CD4-positive, CD25-positive, alpha-beta regulatory T cell (primary cell): ENCODE measurements around the gene RAB4A. TPM values are rescaled to one million over a fixed set of nuclear protein-coding genes. Genes with fewer than 3 reads are reported as not detected.
"Not testable (repeated sequence)": the region's sequence is repeated elsewhere in the genome, so short reads cannot be mapped to it uniquely, and the experiment has no call there.

ENCODE experiments used
- ATAC-seq, 2 donors: fragments of 150-1000 bp; cut with Tn5 transposase; one replicate each; pipeline ENCODE4 v1.10.0; 2021; ENCODE audit warnings: low read depth in 2 of 2, moderate number of reproducible peaks in 2 of 2, moderate library complexity in 1 of 2
- DNase-seq, 3 donors: peaks; one replicate each; pipeline versions ENCODE4 v3.0.0 to v3.0.0-alpha.2; 2012 to 2022; ENCODE audit warnings: mixed read lengths in 1 of 3
- H3K27ac ChIP-seq: one replicate; pipeline ENCODE4 v1.7.0; 2013; ENCODE audit warnings: mild to moderate bottlenecking, low read length; ENCODE audit not compliant: insufficient read depth, poor library complexity, severe bottlenecking
- H3K27me3 ChIP-seq: one replicate; pipeline ENCODE4 v1.7.0; 2013; ENCODE audit warnings: low read length; ENCODE audit not compliant: control insufficient read depth, insufficient read depth
- H3K36me3 ChIP-seq: one replicate; pipeline ENCODE4 v1.7.0; 2013; ENCODE audit warnings: mild to moderate bottlenecking, low read length, moderate library complexity; ENCODE audit not compliant: control insufficient read depth, insufficient read depth
- H3K4me1 ChIP-seq: 2 replicates; pipeline ENCODE4 v1.7.0; 2013; ENCODE audit warnings: mild to moderate bottlenecking, low read length; ENCODE audit not compliant: insufficient read depth, control insufficient read depth, poor library complexity, severe bottlenecking
- H3K4me3 ChIP-seq: one replicate; pipeline ENCODE4 v1.7.0; 2013; ENCODE audit warnings: low read depth, mild to moderate bottlenecking, low read length, moderate library complexity
- H3K9me3 ChIP-seq, 2 experiments: 1 replicate in 1 of 2; 2 replicates in 1 of 2; pipeline ENCODE4 v1.7.0; 2013; ENCODE audit warnings: low read length in 2 of 2, mild to moderate bottlenecking in 1 of 2, moderate library complexity in 1 of 2; ENCODE audit not compliant: control insufficient read depth in 2 of 2
- H3K27ac Mint-ChIP-seq, 3 donors: one replicate each; pipeline ENCODE4 v1.8.0; 2020 to 2022; ENCODE audit warnings: mild to moderate bottlenecking in 3 of 3, mixed read lengths in 3 of 3, moderate library complexity in 2 of 3
- H3K27me3 Mint-ChIP-seq: one replicate; pipeline ENCODE4 v1.8.0; 2022; ENCODE audit warnings: mild to moderate bottlenecking, mixed read lengths
- H3K36me3 Mint-ChIP-seq: one replicate; pipeline ENCODE4 v1.8.0; 2020; ENCODE audit warnings: mixed read lengths
- H3K4me1 Mint-ChIP-seq, 4 donors: one replicate each; pipeline ENCODE4 v1.8.0; 2020 to 2022; ENCODE audit warnings: mixed read lengths in 4 of 4, mild to moderate bottlenecking in 1 of 4
- H3K4me3 Mint-ChIP-seq, 4 donors: one replicate each; pipeline ENCODE4 v1.8.0; 2020 to 2022; ENCODE audit warnings: mild to moderate bottlenecking in 4 of 4, mixed read lengths in 4 of 4, moderate library complexity in 3 of 4
- H3K9me3 Mint-ChIP-seq, 7 donors: one replicate each; pipeline ENCODE4 v1.8.0; 2020 to 2022; ENCODE audit warnings: mixed read lengths in 7 of 7, mild to moderate bottlenecking in 3 of 7, moderate library complexity in 2 of 7
- polyA plus RNA-seq, 4 donors: library from polyadenylated mRNA; unstranded; fragments of 300-500 nt; fragmentation: Illumina TruSeq; gene quantifications; one replicate each; pipeline ENCODE4 v1.2.3, GENCODE V29; 2021
- total RNA-seq: library from RNA; stranded (reverse); gene quantifications from one replicate; pipeline ENCODE4 v1.2.3, GENCODE V29; 2022

The RAB4A gene
- total and polyA plus RNA-seq, 5 donors from 2014 or later, result 23.2 to 33.4 (median 24.6) TPM

DNA sequence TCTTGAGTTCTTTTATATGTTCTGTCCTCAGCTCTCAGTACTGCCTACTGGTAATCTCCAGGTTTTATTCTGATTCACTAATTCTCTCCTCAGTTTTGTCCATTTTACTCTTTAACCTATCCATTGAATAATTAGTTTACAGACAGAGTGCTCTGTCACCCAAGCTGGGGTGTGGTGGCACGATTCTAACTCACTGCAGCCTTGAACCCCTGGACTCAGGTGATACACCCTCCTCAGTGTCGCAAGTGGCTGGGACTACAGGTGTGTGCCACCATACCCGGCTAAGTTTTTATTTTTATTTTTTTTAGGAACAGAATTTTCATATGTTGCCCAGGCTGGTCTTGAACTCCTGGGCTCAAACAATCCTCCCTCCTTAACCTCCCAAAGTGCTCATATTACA lies 14.0 kb downstream of the RAB4A start:
- Mint-ChIP-seq H3K27ac (peak overlapping the region in 2 of 3 donors; percentile 3 to 59), H3K4me3 (peak overlapping the region in 1 of 4 donors; percentile 32), H3K36me3 (peaks cover 46% of the 10 kb centered on the region), H3K27me3 (no peaks in the 10 kb centered on the region), H3K4me1 (peaks cover 41 to 71% (median 55%) of the 10 kb centered on the region in 4 donors), H3K9me3 (peaks cover 0 to 3% (median 0%) of the 10 kb centered on the region in 7 donors)
- no peaks in the 10 kb centered on the region for H3K27me3 ChIP-seq
- no peak for ATAC-seq
- H3K4me3 ChIP-seq, result no peak overlapping the region
- H3K9me3 ChIP-seq, result no peaks in the 10 kb centered on the region
- H3K4me1 ChIP-seq, result peaks cover 29% of the 10 kb centered on the region
- H3K27ac ChIP-seq, result no peak overlapping the region
- H3K36me3 ChIP-seq, result peaks cover 9% of the 10 kb centered on the region
- no peak for DNase-seq

DNA sequence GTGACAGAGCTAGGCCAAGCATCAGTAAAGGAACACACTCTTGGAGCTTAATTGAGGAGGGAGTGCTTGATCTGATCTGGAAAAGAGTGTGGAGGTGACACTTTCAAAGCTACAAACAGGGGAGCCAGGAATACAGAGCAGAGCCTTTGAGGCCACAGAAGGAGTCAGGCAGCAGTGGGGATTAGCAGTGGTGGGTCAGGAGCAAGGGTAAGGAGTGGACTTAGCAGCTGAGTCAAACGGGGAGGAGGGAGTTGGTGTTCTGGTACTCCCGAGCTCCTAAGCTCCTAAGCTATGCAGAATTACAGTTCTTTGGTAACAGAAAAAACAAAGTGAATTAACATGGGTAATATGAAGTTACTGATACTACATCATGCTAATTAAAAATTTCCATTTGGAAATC lies 14.5 kb downstream of the RAB4A start:
- H3K27me3 ChIP-seq, result no peaks in the 10 kb centered on the region
- H3K36me3 ChIP-seq, result peaks cover 14% of the 10 kb centered on the region
- Mint-ChIP-seq H3K9me3 (peaks cover 0 to 3% (median 0%) of the 10 kb centered on the region in 7 donors), H3K36me3 (peaks cover 46% of the 10 kb centered on the region), H3K4me1 (peaks cover 37 to 66% (median 51%) of the 10 kb centered on the region in 4 donors), H3K27ac (peak overlapping the region; percentile 9 to 59 (median 57)), H3K4me3 (no peak overlapping the region), H3K27me3 (no peaks in the 10 kb centered on the region)
- no peak overlapping the region for H3K4me3 ChIP-seq
- no peaks in the 10 kb centered on the region for H3K9me3 ChIP-seq
- ATAC-seq, result no peak
- no peak for DNase-seq
- H3K27ac ChIP-seq, result no peak overlapping the region
- H3K4me1 ChIP-seq, result peaks cover 29% of the 10 kb centered on the region

DNA sequence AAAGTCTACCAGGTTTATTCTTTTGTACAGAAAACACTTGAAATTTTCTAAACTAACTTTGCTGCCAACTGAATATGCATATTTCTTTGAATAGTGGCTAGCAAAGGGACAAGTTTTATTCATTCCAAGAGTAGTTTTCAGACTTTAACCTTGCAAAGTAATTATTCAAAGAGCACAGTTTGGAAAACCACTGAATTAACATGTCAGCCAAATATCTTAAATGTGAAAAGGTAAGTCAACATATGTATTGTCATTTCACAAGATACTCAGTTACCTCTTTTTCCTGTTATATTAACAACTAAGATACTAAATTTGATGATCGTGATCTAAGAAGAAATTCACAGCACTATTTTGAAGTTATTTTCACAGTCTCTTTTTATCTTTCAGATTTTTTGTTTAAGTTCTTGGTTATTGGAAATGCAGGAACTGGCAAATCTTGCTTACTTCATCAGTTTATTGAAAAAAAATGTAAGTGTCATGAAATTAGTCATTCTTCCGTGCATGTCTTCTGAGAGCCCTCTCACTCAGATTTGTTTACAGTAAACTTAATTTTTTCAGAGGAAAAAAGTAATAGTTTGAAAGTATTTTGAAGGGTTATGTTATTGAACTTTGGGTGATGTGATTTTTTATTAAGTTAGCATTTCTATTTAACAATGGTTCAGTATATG lies 15.3 kb downstream of the RAB4A start:
- Mint-ChIP-seq H3K4me3 (peak overlapping the region in 3 of 4 donors; percentile 10 to 27 (median 16)), H3K9me3 (peaks cover 0 to 3% (median 0%) of the 10 kb centered on the region in 7 donors), H3K36me3 (peaks cover 51% of the 10 kb centered on the region), H3K4me1 (peaks cover 32 to 63% (median 46%) of the 10 kb centered on the region in 4 donors), H3K27ac (peak overlapping the region in 1 of 3 donors; percentile 94), H3K27me3 (no peaks in the 10 kb centered on the region)
- peaks cover 22% of the 10 kb centered on the region for H3K36me3 ChIP-seq
- no peaks in the 10 kb centered on the region for H3K27me3 ChIP-seq
- peak in 1 of 3 donors; percentile 57 for DNase-seq
- H3K4me3 ChIP-seq, result peak overlapping the region; percentile 4
- H3K9me3 ChIP-seq, result no peaks in the 10 kb centered on the region
- no peak overlapping the region for H3K27ac ChIP-seq
- peaks cover 22% of the 10 kb centered on the region for H3K4me1 ChIP-seq
- no peak for ATAC-seq

DNA sequence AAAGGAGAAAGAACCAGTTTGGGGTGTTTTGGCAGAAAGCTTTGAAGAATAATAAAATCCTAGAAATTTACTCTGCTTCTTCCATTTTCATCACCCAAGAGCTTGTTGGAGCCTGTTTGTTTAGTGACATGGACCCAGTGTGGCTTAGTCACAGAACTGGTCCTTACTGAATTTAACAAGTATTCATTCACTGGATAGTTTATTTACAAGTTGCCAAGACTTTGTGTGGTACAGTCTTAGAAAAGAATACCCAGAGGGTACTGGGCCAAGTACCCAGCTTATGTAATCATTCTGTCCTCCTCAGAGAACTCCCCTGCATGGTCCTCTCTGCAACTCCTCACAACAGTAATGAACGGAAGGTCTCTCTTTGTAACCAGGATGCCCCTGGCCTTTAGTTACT lies 16.4 kb downstream of the RAB4A start:
- Mint-ChIP-seq H3K36me3 (peaks cover 56% of the 10 kb centered on the region), H3K4me1 (peaks cover 27 to 54% (median 40%) of the 10 kb centered on the region in 4 donors), H3K27ac (no peak overlapping the region), H3K4me3 (no peak overlapping the region), H3K9me3 (peaks cover 0 to 3% (median 0%) of the 10 kb centered on the region in 7 donors), H3K27me3 (no peaks in the 10 kb centered on the region)
- no peak overlapping the region for H3K27ac ChIP-seq
- no peak overlapping the region for H3K4me3 ChIP-seq
- H3K9me3 ChIP-seq, result no peaks in the 10 kb centered on the region
- no peaks in the 10 kb centered on the region for H3K27me3 ChIP-seq
- no peak for ATAC-seq
- peaks cover 26% of the 10 kb centered on the region for H3K36me3 ChIP-seq
- peaks cover 21% of the 10 kb centered on the region for H3K4me1 ChIP-seq
- no peak for DNase-seq

DNA sequence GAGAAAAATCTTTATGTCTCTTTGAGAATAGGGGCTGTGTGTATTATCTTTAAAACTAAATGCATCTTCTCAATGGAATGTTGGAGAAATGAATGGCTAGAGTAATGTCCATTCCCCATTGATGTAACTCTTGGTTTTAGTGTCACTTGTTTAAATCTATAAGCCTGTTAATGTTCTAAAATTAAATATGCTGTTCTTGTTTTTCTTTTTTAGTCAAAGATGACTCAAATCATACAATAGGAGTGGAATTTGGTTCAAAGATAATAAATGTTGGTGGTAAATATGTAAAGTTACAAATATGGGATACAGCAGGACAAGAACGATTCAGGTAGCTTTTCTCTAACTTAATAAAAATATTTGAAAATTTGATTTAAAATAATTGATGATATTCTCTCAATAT lies 17.6 kb downstream of the RAB4A start:
- Mint-ChIP-seq H3K27ac (peak overlapping the region in 1 of 3 donors; percentile 5), H3K4me1 (peaks cover 19 to 41% (median 32%) of the 10 kb centered on the region in 4 donors), H3K4me3 (no peak overlapping the region), H3K9me3 (no peaks in the 10 kb centered on the region), H3K27me3 (no peaks in the 10 kb centered on the region), H3K36me3 (peaks cover 50% of the 10 kb centered on the region)
- Histone ChIP-seq H3K36me3 (peaks cover 30% of the 10 kb centered on the region), H3K9me3 (no peaks in the 10 kb centered on the region), H3K4me3 (no peak overlapping the region), H3K4me1 (peaks cover 21% of the 10 kb centered on the region), H3K27me3 (no peaks in the 10 kb centered on the region), H3K27ac (no peak overlapping the region)
- DNase-seq, result no peak
- no peak for ATAC-seq

DNA sequence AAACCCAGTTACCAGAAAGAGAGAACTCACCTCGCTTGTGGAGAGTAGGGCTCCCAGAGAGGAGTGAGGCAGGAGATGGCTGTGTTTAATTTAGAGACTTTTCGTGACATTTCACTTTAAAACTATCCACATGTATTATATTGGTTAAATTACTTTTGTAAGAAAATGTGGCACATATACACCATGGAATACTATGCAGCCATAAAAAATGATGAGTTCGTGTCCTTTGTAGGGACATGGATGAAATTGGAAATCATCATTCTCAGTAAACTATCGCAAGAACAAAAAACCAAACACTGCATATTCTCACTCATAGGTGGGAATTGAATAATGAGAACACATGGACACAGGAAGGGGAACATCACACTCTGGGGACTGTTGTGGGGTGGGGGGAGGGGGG lies 20.8 kb downstream of the RAB4A start:
- H3K9me3 Mint-ChIP-seq, H3K4me3 Mint-ChIP-seq, H3K27me3 Mint-ChIP-seq, H3K4me1 ChIP-seq, H3K9me3 ChIP-seq, H3K4me3 ChIP-seq, ATAC-seq, DNase-seq, H3K27me3 ChIP-seq, H3K27ac Mint-ChIP-seq, H3K27ac ChIP-seq: not testable (repeated sequence)
- peaks cover 14 to 16% (median 15%) of the 10 kb centered on the region in 4 donors for H3K4me1 Mint-ChIP-seq
- peaks cover 39% of the 10 kb centered on the region for H3K36me3 ChIP-seq
- peaks cover 58% of the 10 kb centered on the region for H3K36me3 Mint-ChIP-seq

DNA sequence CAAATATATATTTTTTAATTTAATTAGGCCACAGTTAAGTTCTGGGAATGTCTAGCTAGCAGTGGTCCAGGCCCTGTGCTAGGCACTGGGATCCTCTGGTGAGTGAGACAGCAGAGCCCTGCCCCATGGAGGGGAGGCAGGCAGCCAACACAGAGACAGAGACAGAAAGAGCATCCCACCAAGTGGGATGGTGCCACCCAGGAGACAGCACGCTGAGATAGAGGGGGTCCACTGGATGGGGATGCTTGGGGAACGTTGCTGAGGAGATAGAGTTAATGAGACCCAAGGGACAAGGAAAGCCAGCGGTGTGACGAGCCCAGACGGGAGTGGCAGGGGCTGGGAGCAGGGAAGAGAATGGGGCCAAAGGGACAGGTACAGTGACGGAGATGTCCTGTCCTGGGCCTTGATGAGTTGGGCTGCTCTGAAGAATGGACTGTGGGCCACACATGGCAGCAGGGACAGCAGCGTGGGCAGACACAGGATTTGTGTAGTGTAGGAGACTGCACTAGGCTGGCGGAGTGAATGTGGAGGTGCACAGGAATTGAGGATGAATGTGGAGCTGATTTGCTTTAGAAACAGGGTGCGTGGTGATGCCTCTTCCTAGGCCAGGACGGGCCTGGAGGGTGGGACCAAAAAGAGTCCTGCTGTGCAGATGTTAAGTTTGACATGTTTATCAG lies 22.8 kb downstream of the RAB4A start:
- Mint-ChIP-seq H3K27ac (peak overlapping the region in 2 of 3 donors; percentile 3 to 43), H3K9me3 (no peaks in the 10 kb centered on the region), H3K4me3 (peak overlapping the region in 1 of 4 donors; percentile 24), H3K36me3 (peaks cover 50% of the 10 kb centered on the region), H3K27me3 (no peaks in the 10 kb centered on the region), H3K4me1 (peaks cover 5 to 13% (median 6%) of the 10 kb centered on the region in 4 donors)
- Histone ChIP-seq H3K4me3 (no peak overlapping the region), H3K27ac (no peak overlapping the region), H3K9me3 (no peaks in the 10 kb centered on the region), H3K27me3 (no peaks in the 10 kb centered on the region), H3K4me1 (no peaks in the 10 kb centered on the region), H3K36me3 (peaks cover 48% of the 10 kb centered on the region)
- DNase-seq, result no peak
- no peak for ATAC-seq
